Lung (tissue), 12 donors: Measurements from ENCODE around the gene INPP4A. TPM values are rescaled to one million over a fixed set of nuclear protein-coding genes. Genes with fewer than 3 reads are reported as not detected.
A peak's percentile ranks its signal among the peaks of the same experiment; 100 is the strongest.
"Not testable (repeated sequence)": the region's sequence is repeated elsewhere in the genome, so short reads cannot be mapped to it uniquely, and the experiment has no call there.

Source experiments
- ATAC-seq: fragments of 200-7000 bp; cut with Tn5 transposase; one replicate; pipeline ENCODE4 v1.9.1; 2020; ENCODE audit warnings: moderate number of reproducible peaks; ENCODE audit not compliant: insufficient read depth, low FRiP score
- DNase-seq, 3 donors: peaks; one replicate each; pipeline ENCODE4 v3.0.0-alpha.2; 2013 to 2017
- H3K27ac ChIP-seq, 2 donors: one replicate each; pipeline ENCODE4 v1.5.1; 2013; ENCODE audit warnings: mild to moderate bottlenecking in 2 of 2, moderate library complexity in 2 of 2, control low read depth in 1 of 2, inconsistent platforms in 1 of 2, low read depth in 1 of 2, low read length in 1 of 2
- H3K27me3 ChIP-seq, 3 donors: one replicate each; pipeline ENCODE4 v1.5.1; 2013; ENCODE audit warnings: low read length in 2 of 3; ENCODE audit not compliant: control insufficient read depth in 3 of 3, insufficient read depth in 3 of 3
- H3K36me3 ChIP-seq, 4 donors: one replicate each; pipeline ENCODE4 v1.5.1; 2013; ENCODE audit warnings: low read length in 4 of 4, mild to moderate bottlenecking in 1 of 4, moderate library complexity in 1 of 4; ENCODE audit not compliant: control insufficient read depth in 4 of 4, insufficient read depth in 4 of 4
- H3K4me1 ChIP-seq, 5 donors: one replicate each; pipeline ENCODE4 v1.5.1; 2013; ENCODE audit warnings: low read length in 5 of 5, mild to moderate bottlenecking in 2 of 5, moderate library complexity in 1 of 5; ENCODE audit not compliant: control insufficient read depth in 5 of 5, insufficient read depth in 5 of 5
- H3K4me3 ChIP-seq: one replicate; pipeline ENCODE4 v1.5.1; 2013; ENCODE audit warnings: mild to moderate bottlenecking, control low read depth, moderate library complexity
- H3K9ac ChIP-seq, 2 donors: one replicate each; pipeline ENCODE4 v1.5.1; 2013; ENCODE audit warnings: low read length in 2 of 2, control low read depth in 1 of 2; ENCODE audit not compliant: insufficient read depth in 1 of 2
- H3K9me3 ChIP-seq, 4 donors: one replicate each; pipeline ENCODE4 v1.5.1; 2013; ENCODE audit warnings: low read length in 3 of 4, mild to moderate bottlenecking in 1 of 4, moderate library complexity in 1 of 4; ENCODE audit not compliant: control insufficient read depth in 4 of 4, insufficient read depth in 3 of 4
- CTCF ChIP-seq: IDR thresholded peaks from 2 replicates; pipeline ENCODE4 v1.5.1; 2012; ENCODE audit warnings: mild to moderate bottlenecking; ENCODE audit errors: control extremely low read depth, extremely low read depth
- WGBS, 2 donors: extraction: QIAGEN DNeasy Blood & Tissue Kit; methylation state at CpG; one replicate each; pipeline ENCODE4 v1.1.7; 2013; 5-methylcytosine and 5-hydroxymethylcytosine counted together
- polyA plus RNA-seq, 2 donors: library from polyadenylated mRNA; stranded (reverse); fragments of 200-250 nt; gene quantifications; one replicate each; pipeline ENCODE4 v1.2.1, GENCODE V29; 2013
- total RNA-seq, 2 donors: library from RNA; depleted of rRNA in 1 of 2; stranded (reverse); fragments of >200 nt in 1 of 2; gene quantifications; one replicate each; pipeline ENCODE4 v1.2.1, GENCODE V29; 2014 to 2021
- donor health status: control.
- donor health status: control.
- donor health status: Bipolar disorder and iron deficiency.
- donor health status: healthy.
- donor health status: DM: yes; HTN: yes; CAD: no.

The INPP4A gene
- total and polyA plus RNA-seq, 4 donors: 8.0 to 43.3 (median 19.8) TPM

- H3K9ac ChIP-seq: no peak overlapping the region
- peaks cover 0 to 9% (median 0%) of the 10 kb centered on the region in 4 donors for H3K9me3 ChIP-seq
- ATAC-seq (no peak), DNase-seq (no peak)
- H3K27ac ChIP-seq: no peak overlapping the region
- TF ChIP-seq CTCF: no peak
- H3K27me3 ChIP-seq: no peaks in the 10 kb centered on the region
- H3K4me3 ChIP-seq: no peak overlapping the region
- 85 to 96% methylated on average over 3 of the region's 3 CpGs for WGBS, 2 donors
- no peaks in the 10 kb centered on the region for H3K36me3 ChIP-seq
- no peaks in the 10 kb centered on the region for H3K4me1 ChIP-seq
Measured at GRCh38 chr2:98434492-98434891, 10.2 kb upstream of the INPP4A start.

DNA sequence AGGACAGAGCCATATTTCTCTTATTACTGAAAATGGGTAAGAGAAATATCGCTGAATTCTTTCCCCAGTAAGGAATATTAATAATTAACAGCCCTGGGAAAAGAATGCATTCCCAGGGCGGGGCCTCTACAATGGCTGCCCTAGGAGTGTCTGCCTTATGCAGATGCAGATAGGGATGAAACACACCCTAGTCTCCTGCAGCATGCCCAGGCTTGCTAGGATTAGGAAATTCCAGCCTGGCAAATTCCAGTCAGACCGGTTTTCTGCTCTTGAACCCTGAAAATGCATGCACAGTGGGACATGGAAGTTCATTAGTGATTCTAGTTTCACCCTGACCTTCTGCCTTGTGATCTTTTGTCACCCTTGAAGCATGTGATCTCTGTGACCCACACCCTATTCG, 9.0 kb upstream of the INPP4A start:
- not testable (repeated sequence) for ATAC-seq, DNase-seq, H3K9me3 ChIP-seq, H3K9ac ChIP-seq, H3K27me3 ChIP-seq, H3K4me3 ChIP-seq, H3K4me1 ChIP-seq, H3K36me3 ChIP-seq, H3K27ac ChIP-seq
- WGBS, 2 donors: 89 to 95% methylated on average over 4 of the region's 4 CpGs

DNA sequence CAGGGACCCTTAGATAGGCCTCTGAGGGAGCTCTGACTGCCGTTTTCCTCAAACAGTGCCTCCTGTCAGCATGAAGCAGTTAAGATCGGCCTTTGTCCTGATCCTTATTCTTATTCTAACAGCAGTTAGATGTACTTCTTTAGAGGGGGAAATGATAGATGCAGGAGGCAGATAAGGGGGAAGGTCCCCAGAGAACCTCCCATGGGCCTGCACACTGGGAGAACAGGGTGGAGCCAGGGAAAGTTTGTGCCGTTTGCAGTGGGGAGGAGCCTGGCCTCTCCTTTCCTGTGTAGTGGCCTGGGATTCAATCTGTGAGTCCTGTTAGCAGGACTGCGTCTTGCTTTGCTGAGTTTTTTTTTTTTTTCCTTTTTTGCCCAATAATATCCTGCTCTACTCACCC, 7.9 kb upstream of the INPP4A start:
- Histone ChIP-seq H3K27me3 (no peaks in the 10 kb centered on the region), H3K4me1 (no peaks in the 10 kb centered on the region), H3K9me3 (peaks cover 0 to 9% (median 0%) of the 10 kb centered on the region in 4 donors), H3K9ac (no peak overlapping the region), H3K27ac (no peak overlapping the region), H3K4me3 (no peak overlapping the region), H3K36me3 (no peaks in the 10 kb centered on the region)
- TF ChIP-seq CTCF: no peak
- DNase-seq: no peak
- WGBS, 2 donors: 70 to 79% methylated on average over 4 of the region's 4 CpGs
- peak; percentile 47 for ATAC-seq

- Histone ChIP-seq H3K27ac (no peak overlapping the region), H3K9ac (no peak overlapping the region), H3K9me3 (peaks cover 0 to 6% (median 0%) of the 10 kb centered on the region in 4 donors), H3K4me1 (no peaks in the 10 kb centered on the region), H3K4me3 (no peak overlapping the region), H3K27me3 (no peaks in the 10 kb centered on the region), H3K36me3 (no peaks in the 10 kb centered on the region)
- DNase-seq (no peak), ATAC-seq (no peak)
- 89 to 91% methylated on average over 1 of the region's 1 CpG for WGBS, 2 donors
- no peak for TF ChIP-seq CTCF
Measured at GRCh38 chr2:98438190-98439133, 6.2 kb upstream of the INPP4A start.
